HG02884 (cell line): Measurements from ENCODE around the gene BLACAT1.
"Not testable (repeated sequence)": the region's sequence is repeated elsewhere in the genome, so short reads cannot be mapped to it uniquely, and the experiment has no call there.

ENCODE experiments used
- ATAC-seq: cut with Tn5 transposase; IDR thresholded peaks from one replicate; pipeline ENCODE4 v1.9.1; 2021; ENCODE audit warnings: mild to moderate bottlenecking, moderate library complexity; ENCODE audit not compliant: unreplicated experiment

The BLACAT1 gene

GRCh38 chr1:205421798-205422197 lies 34.0 kb downstream of the BLACAT1 start, which contains the start of gene LEMD1:
LEMD1 (minus strand) TSS chr1:205422056; CDS start chr1:205420536, 1,520 bp downstream.
- ATAC-seq = no peak

- no peak for ATAC-seq
Observed at GRCh38 chr1:205420938-205421337, 34.9 kb downstream of the BLACAT1 start.

- ATAC-seq = no peak
Observed at GRCh38 chr1:205417870-205418635, 37.8 kb downstream of the BLACAT1 start.

GRCh38 chr1:205416322-205416721 lies 39.5 kb downstream of the BLACAT1 start:
- ATAC-seq = no peak

- no peak for ATAC-seq
Observed at GRCh38 chr1:205410581-205411298, 45.1 kb downstream of the BLACAT1 start.

- no peak for ATAC-seq
Observed at GRCh38 chr1:205407970-205408369, 47.9 kb downstream of the BLACAT1 start.

- ATAC-seq = not testable (repeated sequence)
Observed at GRCh38 chr1:205406252-205406651, 49.6 kb downstream of the BLACAT1 start.
